GM21423 (cell line): ENCODE data around the gene TC2N.
"Not testable (repeated sequence)": the region's sequence is repeated elsewhere in the genome, so short reads cannot be mapped to it uniquely, and the experiment has no call there.

Experiments
- ATAC-seq: cut with Tn5 transposase; IDR thresholded peaks from one replicate; pipeline ENCODE4 v1.9.1; 2021; ENCODE audit warnings: mild to moderate bottlenecking, moderate library complexity; ENCODE audit not compliant: unreplicated experiment

Gene TC2N

DNA sequence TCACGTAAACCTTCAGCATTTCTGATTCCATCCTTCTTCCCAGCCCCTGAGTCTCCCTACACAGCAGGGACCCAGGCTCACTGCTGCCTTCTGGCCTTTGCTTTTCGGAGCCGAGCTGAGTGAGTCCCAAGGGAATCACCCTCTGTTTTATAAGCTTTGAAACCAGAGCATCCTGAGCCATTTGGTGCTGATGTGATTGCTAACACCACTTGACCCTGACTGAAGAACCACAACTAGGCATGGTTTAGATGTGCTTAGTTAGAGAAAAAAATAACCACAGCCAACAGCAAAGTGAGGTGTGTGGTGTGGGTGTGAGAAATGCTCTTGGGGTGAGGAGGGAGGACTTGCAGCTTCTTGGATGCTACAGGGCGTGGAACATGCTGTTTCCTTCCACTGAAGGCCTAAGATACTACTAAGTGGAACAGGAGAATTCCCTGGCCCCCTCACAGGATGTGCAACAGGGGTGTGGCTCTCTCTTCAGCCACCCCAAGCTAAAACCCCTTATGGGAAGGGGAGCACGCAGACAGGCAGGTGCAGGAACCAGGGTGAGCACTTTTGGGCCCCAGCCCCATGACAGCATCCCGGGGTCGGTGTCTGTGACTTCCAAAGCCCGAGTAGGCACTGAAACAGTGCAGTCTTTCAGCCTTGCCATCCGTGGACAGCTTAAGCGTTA, at the start of gene TC2N:
Gene TC2N (minus strand): TSS at position 221 of the 673 bp plus-strand sequence. CDS start 53,767 bp downstream, outside the sequence.
- ATAC-seq: peak; percentile 45

DNA sequence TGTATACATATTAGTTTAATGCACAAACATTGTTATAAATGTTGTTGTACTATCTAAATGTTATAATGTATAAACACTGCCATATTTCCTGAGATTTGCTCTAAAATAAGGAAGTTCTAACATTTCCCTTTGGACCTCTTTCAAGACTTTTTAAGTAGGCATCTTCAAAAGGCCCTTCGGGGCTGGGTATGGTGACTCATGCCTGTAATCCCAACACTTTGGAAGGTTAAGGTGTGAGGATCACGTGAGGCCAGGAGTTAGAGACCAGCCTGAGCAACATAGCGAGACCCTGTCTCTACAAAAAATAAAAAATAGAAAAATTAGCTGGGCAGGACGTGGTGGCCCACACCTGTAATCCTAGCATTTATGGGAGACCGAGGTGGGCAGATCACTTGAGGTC, 44.7 kb upstream of the TC2N start:
- no peak for ATAC-seq

DNA sequence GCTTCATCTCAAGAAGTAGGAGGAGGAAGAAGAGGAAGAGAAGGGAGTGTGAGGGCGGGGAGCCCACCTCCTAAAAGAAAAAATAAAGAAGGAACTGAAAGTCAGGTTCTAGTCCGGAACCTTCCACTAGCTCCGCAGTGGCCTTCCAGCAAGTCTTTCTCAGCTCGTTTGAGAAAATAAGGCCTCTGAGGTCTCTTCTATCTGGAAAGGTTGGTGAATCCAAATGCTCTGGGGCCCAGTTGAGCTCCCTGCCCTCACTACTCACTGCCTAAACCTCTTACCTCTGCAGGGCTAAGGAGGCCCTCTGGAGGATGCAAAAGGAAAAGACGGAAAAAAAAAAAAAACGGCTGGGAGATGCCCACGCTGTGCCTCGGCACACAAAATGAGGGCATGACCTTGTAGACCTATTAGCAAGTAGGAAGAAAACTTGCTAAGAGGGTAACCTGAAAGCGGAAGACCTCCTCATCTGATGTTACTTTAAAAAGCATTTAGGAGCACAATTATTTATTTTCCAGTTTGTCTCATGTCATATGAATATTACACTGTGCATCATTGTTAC, 44.2 kb upstream of the TC2N start:
- no peak for ATAC-seq

DNA sequence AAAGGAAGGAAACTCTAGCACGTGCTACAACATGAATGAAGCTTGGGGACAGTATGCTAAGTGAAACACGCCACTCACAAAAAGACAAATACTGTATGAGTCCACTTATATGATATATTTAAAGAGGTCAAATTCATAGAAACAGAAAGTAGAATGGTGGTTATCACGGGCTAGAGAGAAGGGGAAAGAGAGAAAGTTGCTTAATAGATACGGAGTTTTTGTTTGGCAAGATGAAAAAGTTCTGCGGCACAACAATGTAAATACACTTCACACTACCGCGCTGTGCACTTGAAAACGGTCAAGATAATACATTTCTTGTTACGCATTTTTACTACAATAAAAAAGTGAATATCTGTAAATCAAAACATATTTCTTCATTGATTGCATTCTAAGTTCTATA, 42.9 kb upstream of the TC2N start:
- ATAC-seq: no peak

DNA sequence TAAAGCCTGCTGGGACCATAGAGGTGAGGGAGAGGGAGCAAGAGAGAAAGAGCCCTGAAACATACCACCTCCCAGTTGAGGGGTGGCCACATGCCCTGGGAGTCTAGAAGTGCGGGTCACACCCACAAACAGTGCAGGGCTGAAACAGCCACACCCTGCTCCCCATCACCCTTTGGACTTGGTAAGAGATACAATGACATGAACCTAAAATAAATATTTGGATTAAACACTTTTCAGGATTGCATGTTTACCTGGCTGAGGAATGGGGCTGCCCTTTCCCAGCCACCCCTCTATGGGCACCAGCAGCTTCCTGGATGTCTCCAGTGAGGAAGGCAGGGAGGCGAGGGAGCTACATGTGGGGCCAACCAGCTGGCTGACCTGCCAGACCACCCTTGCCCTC, 39.0 kb upstream of the TC2N start:
- ATAC-seq: no peak

DNA sequence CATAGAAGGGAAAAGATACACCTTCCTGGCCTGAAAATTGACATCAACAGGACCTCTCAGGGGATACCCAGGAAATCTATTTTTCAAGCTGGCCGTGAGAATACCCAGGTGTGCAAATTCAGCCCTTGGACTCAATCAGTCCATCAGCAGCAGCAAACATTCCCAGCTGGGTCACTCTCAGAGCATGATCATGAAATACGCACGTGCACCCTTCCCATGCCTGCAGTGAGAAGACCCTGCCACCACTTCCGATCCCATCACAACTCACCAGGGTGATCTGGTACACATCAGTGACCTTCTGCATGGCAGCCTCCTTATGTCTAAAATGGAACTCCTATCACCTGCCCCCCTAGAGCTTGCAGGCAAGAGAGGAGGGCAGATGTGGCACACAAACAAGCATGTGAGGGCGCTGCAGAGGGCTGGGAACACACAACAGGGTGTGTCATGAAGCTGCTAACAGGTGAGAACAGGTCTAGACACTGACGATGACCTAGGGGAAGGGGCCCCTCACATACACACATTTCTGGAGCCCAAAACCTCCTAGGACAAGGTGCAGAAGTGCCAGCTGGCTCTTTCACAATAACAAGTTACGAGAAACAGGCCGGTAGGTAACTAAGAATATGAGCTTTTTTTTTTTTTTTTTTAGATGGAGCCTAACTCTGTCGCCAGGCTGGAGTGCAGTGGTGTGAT, 37.8 kb upstream of the TC2N start:
- ATAC-seq: no peak

DNA sequence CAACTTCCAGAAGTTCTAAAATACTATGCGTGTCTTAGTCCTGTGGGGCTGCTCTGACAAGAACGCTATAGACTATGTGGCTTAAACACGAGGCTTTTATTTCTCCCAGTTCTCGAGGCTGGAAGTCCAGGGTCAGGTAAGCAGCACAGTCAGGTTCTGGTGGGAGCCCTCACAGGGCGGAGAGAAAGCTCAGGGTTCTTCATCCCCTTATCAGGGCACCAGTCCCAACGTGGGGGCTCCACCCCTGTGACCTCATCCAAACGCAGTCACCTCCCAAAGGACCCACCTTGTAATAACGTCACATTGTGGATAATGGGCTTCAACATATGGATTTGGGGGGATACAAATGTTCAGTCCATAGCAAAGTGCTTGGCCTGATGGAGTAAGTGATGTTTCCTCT, 37.1 kb upstream of the TC2N start:
- ATAC-seq: no peak

DNA sequence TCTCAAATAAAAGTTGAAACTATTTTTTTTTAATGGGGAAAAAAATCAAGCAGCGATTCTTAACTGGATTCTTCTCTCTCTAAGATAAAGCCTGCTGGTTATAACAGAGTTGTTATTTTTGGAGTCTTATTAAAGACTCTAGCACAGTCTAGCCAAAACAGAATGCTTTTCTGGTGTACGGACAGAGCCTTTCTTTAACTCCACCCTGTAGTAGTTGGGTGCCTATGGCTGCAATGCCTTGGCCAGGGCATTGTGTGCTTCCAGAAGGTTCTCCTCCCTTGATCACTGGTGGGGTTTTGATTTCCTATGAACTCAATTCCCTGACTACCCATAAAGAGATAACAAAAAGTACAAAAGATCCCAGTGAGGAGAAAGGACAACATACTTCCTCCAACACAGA, 35.7 kb upstream of the TC2N start:
- ATAC-seq: no peak

DNA sequence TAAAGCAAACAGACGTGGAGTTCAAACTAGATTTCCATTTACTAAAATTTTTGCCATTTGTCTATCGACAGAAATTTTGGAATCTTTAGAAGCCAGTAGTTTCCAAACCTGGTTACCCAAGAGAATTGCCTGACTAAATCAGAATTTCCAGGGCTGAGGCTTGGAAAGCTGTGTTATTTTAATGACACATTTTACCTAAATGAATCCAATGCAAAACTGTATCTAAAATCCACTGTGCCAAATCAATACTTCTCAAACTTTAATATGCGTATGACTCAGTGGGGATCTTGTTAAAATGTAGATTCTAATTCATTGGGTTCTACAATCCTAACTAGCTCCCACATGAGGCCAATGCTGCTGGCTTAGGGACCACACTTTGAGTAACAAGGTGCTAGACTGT, 35.0 kb upstream of the TC2N start:
- no peak for ATAC-seq

DNA sequence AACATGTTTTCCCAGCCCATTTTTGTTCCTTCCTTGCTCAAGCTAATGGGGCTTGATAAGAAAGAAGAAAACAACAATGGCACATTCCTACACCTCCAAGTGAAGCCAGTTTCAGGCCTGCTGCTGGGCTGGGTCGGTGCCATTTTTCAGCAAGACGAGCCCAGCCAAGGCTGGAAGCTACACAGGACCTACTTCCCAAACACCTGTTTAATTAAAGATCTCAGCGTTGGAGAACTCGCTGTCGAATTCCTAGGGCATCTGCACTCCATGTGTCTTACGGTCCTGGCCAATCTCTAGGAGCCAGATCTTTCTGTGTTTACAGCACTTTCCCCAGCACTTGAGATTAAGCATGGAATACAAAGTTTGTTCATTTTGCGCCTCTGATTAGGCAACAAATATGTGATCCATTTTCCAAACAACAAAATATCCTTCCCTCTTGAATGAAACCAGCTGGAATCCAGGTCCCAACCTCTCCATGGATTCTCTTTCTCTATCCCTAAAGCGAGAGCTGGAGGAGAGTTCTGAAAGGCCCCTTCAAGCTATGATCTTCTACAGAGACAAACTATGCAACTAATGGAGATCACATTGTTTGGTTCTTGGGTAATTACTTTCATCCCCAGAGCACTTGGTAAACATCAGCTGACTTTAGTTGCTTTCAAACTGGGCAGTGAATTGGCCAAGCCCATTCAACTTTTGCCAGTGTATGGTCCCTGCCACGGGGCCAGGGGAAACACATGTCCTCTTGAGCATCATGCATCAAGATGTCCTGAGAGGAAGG, 34.3 kb upstream of the TC2N start:
- no peak for ATAC-seq

DNA sequence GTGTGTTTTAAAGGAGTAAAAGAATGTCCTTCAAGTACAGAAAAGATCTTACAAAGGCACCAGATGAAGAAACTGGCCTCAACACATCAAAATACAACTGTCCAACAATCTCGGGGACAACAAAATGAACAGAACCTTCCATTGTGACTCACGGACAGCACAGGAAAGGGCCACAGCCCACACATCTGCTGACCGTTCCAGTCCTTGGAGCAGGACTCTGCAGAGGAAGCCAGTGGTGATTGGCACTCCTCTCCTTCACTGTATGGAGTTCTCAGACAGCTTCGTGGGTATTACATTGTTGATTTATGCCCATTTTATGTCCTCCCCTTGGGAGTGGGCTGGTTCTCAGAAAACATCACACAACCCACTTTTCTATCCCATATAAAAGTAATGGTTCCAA, 32.5 kb upstream of the TC2N start:
- no peak for ATAC-seq

DNA sequence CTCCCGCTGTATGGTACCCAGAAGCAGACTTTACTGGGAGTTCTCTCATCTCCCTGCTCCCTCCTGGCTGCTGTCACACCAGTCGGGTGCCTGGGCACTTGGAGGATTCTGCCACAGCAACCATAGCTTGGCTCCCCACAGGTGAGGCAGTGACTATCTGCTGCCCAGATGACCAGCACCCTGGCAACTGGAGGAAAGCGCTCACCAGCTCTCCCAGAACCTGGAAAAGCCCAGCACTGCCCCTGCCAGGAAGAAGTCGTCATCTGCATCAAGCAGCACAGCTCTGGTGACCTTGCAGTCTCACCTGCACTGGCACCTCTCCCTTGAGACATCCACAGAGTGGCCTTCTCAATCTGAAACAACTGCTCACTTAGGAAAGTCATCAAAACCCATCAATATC, 31.9 kb upstream of the TC2N start:
- no peak for ATAC-seq

DNA sequence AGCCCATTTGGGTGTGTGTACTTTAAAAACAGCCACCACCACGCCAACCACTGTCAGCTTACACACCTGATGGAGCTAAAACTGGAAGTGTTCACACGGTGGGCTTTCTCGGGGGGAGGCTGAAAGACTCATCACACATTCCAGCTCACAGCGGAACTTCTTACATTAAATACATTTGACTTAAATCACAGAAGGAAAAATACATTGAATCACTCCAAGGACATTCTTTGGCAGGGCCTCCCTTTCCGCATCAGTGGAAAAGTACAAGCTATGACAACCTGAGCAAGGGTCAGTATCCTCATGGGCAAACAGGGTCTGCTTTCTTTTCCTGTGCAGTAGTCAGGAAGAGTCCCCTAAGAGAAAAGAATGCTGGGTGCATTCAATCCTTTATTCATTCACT, 31.0 kb upstream of the TC2N start:
- ATAC-seq: no peak

DNA sequence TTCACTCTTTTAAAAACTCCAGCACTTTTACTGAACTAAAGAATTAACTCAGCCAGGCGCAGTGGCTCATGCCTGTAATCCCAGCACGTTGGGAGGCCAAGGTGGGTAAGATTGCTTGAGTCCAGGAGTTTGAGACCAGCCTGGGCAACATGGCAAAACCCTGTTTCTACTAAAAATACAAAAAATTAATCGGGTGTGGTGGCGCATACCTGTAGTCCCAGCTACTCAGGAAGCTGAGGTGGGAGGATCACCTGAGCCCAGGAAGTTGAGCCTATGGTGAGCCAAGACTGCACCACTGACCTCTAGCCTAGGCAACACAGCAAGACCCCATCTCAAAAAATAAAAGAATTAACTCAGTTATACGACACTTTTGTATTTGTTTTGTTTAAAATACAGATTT, 30.4 kb upstream of the TC2N start:
- ATAC-seq: not testable (repeated sequence)

DNA sequence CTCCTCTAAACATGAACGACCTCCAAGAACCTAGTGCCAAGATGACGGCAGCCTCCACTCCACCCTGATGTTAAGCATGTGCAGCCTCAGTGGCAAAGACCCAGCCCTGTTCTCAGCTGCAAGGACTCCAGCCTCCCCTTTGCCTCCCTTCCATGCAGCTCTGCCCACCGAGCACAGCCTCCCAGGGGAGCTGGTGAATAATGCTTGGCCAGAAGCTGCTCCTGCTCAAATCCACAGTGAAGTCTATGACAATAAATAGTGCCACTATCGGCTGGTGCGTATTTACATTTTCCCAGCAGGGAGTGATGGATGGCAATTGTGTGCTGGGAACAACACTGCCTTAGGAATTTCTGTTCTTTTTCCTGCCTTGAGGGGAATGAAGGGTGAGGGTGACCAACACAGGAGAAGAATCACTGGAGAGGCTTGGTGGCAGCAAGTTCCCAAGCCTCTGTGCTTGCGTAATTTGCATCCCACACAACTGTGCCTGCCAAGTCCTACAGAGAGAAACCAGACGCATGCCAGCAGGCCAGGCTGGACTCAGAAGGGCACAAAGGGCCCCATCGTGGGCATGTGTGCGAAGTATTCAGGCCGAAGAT, 29.9 kb upstream of the TC2N start:
- no peak for ATAC-seq

DNA sequence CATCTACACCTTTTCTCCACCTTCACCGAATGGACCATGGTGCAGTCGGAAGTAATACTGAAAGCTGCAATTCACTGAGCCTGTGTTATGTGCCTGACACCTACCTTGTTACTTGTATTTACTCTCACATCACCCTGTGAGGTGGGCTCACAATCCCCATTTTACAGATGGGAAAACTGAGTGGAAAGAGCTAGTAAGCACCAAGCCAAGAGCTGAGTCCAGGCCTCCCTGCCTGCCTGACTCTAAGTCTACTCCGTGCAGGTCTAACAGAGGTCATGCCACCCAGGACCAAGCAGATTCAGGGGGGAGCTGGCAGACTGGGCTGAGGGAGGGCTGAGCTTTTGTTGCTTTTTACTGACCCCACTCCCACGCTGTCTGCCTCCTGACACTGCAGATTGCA, 29.1 kb upstream of the TC2N start:
- ATAC-seq: no peak

DNA sequence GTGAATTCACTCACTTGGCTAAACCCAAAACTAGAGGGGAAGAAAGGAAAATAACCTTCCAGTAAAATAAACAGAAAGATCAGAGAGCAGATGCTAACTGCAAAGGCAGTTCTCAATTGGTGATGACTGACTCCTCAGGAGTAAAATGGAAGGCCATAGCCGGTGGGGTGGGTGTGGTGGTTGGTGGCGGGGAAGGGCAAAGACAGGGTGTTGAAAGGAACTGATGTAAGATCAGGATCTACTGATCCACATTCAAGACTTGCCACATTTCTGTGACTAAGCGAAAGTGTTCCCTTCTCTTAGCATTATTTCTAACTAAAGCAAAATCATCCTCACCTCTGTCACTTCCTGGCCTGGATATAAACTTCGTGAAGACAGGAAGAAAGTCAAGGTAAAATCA, 26.3 kb upstream of the TC2N start:
- ATAC-seq: no peak

DNA sequence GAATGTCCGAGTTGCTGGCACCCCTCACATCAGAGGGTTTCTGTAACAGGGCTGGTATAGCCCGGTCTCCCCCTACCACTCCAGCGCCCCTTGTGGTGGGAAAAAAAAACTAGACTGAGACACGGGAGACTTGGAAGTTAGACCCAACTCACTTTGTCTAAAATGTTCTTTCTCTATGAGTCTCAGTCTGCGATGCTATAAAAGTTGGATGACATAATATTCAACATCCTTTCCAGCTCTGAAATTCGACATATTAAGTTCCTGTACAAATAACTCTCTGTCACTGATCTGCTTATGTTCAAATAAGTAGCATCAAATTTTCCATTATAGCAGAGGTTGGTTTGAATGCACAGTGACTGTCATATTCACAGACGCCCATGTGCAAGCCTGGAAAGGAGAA, 25.7 kb upstream of the TC2N start:
- ATAC-seq: no peak

DNA sequence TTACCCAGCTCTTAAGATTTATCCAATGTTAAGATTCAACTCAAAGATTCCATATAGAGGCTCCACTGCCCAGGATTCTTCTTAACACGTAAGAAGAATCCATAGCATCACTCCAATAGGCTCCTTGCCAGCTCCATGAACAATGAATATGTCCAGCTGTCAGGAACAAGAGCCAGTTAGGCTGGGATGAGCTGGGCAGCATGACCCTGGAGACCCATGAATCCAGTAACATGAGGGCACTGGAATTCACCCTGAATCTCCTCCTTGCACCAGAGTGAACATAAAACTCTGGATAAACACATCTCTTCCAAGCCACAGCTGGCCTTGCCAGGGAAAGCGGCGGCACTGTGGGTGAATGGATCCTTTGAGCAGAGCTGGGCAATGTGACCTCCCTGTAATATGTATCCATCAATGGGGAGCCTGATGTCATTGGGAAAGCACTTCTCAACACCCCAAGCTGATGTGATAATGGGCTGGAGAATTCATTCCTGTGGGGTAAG, 24.4 kb upstream of the TC2N start:
- no peak for ATAC-seq

DNA sequence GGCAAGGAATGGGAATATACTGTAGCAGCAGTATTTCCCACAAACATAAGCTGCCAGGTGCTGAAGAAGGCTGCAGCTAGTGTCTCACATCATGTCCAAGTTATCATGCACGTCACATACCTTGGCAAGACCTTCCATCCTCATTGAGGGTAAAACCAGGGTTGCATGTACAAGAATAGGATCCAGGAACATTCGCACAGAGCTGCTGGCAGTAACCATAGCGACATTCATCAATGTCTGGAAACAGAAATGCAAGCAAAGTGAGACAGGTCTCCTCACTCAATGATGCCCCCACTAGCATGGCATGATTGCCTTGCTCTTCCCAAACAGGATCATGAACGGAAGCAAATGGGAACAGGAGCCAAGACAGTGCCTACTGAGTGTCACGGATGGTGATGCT, 23.8 kb upstream of the TC2N start:
- no peak for ATAC-seq

DNA sequence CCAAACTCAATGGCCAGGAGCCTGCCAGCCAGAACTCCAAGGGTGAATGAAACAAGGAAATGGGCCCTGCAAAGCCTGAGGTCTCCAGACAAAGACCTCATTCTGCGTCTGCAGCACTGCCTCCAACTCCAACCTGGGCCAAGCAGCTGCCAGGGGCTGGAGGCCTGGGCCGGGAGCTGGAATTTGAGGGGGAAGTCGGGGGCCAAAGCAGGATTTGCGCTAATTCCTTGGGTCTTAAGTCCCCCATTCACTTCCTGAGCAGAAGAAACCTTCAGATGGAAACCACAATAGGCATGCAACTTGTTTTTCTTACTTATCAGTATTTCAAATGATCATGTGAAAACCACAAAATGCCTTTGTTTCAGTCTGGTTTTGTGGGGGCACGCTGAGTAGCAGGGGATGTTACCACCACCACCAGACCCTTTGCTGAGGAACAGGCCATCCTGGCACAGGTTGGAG, 23.0 kb upstream of the TC2N start:
- ATAC-seq: no peak
